GM18508 (cell line): ENCODE data around the gene TNFRSF4.

Experiments used
- ATAC-seq: cut with Tn5 transposase; IDR thresholded peaks from one replicate; pipeline ENCODE4 v1.9.1; 2021; ENCODE audit warnings: moderate number of reproducible peaks; ENCODE audit not compliant: insufficient read depth, unreplicated experiment

Gene TNFRSF4

DNA sequence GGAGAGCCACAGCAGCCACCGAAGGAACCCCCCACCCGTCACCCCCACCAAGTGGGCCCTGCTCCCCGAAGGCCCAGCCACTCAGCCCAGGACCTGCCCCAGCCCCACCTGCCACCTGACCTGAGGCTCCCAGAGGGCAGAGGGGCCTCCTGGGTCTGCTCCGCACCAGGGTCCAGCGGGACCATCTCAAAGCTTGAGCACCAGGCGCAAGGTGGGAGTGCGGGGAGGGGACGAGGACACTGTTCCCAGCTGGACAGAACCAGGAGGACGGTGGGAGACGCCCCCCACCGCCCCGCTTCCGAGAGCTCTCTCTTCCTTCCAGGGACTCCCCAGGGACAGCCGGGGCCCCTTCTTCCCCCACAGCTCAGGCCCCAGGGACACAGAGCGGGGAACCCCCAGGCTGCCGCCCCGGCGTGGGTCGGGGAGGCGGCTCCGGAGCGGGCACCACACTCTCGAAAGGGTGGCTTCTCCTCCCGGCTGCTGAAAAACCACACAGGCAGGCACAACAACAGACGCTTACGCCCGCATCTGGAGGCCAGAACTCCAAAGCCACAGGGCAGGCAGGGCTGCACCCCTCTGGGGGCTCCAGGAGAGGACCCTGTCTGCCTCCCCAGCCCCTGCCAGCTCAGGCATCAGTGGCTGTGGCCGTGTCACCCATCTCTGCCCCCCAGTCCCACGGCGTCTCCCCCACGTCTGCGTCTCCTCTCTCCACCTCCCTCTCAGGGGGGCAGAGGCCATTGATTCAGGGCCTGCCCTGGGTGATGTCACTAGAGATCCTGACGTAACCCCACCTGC, 42.2 kb downstream of the TNFRSF4 start:
- ATAC-seq: no peak

DNA sequence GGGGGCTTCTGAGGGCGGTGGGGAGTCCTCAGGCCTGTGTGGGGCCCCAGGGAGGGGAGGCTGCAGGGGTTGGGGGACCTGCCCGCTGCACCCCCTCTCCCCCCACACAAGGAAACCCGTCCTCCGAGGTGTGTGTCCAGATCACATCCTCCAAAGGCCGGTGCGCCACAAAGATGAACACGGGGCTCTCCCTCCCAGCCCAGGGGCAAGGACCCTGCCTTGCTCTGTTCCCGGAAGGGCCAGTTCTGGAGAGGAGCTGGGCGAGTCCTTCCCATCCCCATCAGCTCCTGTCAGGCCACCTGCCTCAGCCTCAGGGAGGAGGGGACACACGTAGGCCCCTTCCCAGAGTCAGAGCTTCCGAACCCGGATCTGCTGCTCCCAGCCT, 42.8 kb downstream of the TNFRSF4 start:
- no peak for ATAC-seq

DNA sequence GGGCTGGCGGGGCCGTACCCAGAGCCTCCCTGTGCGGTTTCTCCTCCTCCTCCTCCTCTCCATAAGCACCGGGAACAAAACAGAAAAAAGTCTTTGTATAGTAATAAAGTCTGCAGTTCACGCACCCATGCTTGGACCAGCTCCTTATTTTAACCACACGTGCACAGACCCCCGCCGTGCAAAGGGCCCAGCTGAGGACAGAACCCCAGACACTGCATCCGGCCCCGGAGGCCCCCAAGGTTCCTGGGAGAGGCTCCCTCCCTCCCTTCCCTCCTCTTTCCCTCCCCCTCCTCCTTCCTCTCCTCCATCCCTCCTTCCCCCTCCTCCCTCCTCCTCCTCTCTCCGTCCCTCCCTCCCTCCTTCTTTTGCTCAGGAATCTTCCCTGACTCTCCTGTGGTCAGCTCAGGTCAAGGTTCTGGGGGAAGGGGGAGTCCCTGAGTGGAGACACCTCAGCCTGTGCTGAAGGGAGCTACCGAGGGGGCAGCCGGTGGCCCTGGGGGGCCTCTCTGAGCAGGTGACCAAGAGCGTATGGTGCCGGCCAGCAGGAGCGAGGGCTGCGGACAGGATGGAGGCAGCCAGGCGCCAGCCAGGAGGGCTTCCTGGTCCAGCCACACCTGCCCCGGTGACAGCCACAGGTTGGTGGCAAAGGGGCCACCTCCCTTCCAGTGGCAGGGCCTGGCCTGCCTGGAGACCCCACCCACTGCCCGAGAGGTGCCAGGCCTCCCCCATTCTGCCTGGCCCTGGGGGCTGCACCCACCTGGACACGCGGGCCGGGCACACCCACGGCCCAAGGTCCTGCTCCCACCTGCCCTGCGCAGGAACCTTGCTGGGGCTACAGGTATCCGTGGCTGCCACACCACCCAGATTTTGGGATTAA, 43.5 kb downstream of the TNFRSF4 start:
- no peak for ATAC-seq

DNA sequence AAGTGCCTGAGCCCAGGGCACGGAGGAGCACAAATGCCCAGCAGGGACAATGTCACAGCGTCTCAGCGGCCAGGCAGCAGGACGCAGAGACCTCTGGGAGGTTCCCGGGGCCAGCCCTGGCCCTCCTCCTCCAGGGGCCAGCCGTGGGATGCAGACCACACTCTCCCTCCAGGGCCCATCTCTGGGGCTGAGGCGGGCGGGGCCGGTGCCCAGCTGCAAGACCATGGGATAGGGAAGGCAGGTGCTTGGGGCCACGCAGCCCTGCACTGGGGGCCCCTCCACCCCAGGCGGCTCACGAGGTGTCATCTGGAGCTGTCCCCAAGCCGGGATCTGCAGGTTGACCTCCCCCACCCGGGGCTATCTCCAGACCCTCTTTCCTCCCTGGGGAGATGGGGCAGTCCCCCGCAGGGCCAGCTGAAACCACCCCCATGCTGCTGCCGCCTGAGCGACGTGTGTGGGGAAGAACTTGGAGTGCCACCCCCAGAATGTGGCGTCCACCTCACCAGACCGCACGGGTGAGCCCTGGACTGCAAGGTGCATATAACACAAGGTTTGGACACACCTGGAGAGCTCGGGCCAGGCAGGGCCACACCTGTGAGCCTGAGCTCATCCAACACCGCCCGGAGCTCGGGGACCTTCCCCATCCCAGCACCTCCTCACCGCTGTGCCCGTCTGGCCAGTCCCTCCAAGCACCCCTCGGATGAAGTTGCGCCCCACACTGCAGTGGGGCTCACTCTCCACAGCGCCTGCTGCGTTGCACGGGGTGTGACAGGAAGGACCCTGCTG, 44.3 kb downstream of the TNFRSF4 start:
- no peak for ATAC-seq

DNA sequence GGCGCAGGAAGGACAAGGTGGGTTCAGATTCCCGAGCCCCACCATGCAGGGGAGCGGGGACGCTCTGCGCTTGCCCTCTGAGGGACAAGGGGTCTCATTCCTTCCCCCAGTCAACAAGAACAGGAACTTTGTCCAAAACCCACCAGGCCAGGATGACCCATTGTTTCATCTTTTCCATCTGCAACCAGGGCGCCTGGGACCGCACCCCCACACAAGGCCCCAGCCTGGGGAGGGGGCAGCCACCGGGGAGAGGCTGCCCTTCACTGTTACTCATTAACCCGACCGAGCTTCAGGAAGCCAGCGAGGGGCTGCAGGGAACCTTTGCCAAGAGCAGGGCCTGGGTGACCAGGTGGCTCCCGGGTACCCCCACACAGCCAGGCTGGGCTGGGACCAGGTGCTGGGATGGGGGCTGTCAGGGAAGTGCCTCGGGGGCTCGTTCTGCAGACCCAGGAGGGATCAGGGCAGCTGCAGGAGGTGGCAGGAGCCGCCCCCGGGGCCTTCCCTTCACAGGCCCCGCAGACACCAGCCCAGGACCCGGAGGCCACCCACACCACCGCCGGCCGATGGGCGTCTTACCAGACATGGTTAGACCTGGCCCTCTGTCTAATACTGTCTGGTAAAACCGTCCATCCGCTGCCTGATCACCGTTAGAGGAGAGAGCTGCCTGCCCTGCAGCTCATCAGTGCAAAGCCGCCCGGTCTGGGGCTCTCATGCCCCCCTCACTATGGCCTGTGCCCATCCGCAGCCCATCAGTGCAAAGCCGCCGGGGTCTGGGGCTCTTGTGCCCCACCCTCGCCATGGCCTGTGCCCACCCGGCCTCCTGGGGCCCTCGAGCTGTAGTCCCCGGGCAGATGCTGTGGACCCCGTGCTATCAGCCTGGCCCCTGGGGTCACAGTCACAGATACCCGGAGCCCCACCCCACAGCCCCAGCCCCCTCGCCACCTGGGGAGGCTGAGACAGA, 45.2 kb downstream of the TNFRSF4 start:
- ATAC-seq: no peak

DNA sequence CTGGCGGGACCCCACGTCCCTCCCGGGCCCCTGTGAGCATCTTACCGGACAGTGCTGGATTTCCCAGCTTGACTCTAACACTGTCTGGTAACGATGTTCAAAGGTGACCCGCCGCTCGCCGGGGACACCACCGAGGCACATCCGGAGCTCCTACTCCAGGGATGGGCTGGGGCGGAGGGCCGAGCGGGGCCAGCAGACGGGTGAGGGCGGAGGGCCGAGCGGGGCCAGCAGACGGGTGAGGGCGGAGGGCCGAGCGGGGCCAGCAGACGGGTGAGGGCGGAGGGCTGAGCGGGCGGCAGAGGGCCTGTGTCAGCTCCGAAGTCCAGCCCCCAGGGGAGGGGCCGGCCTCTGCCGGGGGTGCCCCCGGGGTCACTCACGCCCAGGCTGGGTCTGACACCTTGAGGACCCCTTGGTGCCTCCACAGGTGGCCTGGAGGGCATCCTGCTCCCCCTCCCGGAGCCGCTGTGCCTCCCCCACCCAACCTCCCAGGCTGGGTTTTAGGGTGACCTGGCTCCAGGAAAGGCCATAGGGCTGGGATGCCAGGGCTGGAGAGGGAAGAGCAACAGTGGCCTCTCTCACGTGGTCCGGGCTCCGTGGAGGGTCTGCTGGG, 46.0 kb downstream of the TNFRSF4 start:
- ATAC-seq: no peak

DNA sequence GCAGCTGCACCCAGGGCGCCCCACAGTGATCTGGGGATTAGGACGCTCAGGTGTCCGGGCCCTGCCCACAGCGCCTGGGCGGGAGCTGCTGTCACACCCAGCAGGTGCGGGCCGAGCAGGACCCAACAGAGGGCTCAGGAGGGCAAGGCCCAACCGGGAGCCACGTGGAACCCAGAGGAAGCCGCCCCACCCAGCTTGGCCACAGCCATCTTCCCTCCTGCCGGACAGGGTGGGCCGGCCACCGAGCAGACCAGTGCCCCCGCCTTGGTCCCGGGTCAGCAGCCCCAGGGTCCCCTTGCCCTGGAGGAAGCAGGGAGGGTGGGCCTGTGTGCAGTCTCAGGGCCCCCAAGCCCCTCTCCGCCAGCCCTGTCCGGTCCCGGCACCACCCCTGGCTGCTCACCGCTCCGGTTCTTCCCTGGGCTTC, 46.5 kb downstream of the TNFRSF4 start:
- no peak for ATAC-seq

DNA sequence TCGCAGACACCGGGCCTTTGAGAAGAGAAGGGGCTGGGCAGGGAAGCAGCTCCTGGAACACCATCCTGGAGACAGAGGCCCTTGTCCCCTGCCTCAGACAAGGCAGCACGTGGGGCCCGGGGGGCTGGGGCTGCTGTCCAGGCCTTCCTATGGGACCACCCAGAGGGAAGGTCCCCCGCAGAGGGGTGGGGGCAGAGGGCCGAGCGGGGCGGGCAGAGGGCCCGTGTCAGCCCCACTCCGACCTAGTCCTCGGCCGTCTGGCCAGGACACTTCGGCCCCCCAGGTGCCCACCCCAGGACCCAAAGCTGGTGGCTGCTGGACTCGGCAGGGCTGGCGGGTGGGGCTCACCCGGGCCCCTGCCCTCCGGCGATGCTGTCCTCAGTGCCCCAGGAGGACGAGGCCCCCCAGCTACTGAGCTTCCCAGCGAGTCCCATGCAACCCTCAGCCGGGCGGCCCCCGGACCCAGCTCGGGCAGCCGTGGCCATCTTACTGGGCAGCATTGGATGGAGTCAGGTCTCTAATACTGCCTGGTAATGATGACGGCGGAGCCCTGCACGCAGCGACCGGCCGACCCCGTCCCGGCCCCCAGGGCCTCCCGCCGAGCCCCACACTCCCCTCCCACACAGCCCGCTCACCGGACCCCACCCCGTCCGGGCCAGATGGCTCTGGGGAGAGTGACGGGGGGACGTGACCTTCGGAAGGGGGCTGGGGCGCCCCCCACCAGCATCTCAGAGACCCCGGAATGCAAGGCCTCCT, 47.1 kb downstream of the TNFRSF4 start:
- no peak for ATAC-seq

DNA sequence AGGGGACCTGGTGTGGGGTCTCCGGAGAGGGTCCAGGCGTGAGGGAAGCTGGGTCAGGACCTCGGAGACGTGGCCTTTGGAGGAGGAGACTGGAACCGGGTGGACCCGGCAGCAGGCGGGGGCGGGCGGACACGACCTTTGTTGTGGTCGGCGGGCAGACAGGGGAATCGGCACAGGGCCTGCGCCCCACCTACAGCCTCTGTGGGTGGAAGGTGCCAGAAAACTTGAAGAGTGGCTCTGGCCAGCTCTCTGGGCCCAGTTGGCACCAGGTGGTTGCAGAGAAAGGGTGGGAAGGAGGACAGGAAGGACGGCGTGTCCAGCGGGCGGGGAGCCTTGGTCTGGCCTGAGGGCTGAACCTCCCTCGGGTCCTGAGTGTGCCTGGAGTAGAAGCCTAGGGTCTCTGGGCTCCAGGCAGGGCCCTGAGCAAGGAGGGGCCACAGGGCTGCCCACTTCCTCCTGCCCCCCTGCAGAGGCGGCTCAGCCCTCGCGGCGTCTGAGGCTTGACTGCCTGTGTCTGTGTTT, 48.0 kb downstream of the TNFRSF4 start:
- no peak for ATAC-seq

DNA sequence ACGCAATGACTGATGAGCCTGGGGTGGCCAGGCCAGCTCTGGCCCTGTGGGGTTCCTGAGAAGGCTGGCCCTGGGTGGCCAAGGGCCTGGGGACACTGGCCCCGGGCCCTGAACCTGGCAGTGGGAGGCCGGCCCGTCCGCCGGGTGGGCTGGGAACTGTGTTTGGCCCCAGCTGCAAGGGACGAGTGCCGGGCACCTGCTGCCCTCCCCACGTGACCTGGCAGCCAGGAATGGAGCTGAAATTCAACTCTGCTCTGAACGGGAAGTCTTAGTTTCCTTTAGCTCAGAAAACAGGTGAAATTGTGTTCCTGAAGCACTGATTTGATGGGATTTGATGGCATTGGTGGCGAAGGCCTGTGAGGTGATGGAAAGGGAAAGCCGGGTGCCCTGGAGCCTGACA, 48.5 kb downstream of the TNFRSF4 start:
- ATAC-seq: no peak

DNA sequence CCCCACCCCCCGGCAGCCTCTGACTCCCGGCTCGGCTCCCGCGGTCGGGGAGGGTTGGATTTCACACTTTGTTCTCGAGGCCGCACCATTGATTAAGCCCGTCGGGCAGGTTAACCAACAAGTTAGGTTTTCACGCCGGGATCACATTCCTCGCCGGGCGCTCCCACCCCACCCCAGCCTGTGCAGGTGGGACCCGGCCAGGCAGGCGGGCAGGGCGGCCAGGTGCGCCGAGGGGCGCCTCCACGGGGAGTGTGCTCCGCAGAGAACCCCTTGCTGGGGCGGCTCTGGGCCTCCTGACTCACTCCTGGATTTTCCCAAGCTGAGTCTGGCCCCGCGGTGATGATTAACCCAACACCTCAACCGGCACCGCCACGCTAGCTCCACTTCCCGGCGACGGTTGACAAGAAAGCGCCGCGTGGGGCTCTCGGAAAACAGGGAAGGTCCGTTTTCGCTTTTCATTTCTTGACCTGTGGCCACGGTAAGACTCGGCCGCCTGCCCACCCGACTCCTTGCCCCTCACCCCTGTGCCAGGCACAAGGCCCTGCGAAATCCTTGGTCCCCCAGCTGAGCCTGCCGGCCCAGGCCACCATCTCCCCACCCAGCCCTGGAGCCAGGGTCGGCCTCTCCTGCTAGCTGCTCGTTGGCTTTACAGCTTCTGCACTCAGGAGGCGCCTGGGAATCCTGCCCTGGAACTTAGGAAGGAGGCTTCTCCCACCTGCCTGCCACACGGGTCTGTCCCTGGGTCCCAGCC, 49.1 kb downstream of the TNFRSF4 start:
- ATAC-seq: no peak

DNA sequence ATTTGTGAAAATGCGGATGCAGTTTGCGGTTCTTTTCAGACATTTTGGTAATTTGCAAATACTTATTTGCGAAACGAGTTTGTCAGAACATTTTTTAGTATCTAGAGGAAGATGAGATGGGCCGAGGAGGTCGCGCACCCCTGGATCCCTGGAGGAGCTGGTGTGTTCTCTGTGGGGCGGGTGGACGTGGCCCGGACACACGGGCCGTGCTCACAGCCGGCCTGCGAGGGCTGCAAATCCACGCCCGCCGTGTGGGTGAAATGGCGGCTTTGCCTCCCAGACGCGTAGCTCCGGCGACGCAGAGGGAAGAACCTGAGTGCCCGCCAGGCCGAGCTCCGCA, 49.6 kb downstream of the TNFRSF4 start:
- ATAC-seq: no peak

DNA sequence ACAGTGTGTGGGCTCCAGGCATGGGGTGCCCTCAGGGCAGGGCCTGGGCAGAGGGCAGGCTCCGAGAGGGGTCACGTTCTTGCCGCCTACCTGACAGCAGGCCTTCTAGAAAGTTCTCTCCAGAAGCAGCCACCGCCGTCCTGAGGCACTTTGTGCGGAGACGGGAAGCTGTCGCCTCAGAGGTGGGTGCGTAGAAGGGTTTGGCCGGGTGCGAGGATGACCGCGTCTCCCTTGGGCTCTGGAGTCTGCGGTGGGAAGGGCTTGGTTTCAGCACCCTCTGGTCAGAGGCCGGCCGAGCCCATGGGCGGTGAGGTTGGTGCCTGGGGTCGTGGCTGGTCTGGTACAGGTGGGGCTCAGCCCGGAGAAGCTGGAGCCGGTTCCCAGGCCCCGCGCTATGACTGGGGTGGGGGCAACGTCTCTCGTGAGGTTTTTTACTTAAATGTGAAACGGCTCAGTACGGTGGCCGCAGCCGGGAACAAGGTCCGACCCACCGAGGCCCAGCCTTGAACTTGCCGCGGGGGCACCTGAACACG, 50.3 kb downstream of the TNFRSF4 start:
- no peak for ATAC-seq

DNA sequence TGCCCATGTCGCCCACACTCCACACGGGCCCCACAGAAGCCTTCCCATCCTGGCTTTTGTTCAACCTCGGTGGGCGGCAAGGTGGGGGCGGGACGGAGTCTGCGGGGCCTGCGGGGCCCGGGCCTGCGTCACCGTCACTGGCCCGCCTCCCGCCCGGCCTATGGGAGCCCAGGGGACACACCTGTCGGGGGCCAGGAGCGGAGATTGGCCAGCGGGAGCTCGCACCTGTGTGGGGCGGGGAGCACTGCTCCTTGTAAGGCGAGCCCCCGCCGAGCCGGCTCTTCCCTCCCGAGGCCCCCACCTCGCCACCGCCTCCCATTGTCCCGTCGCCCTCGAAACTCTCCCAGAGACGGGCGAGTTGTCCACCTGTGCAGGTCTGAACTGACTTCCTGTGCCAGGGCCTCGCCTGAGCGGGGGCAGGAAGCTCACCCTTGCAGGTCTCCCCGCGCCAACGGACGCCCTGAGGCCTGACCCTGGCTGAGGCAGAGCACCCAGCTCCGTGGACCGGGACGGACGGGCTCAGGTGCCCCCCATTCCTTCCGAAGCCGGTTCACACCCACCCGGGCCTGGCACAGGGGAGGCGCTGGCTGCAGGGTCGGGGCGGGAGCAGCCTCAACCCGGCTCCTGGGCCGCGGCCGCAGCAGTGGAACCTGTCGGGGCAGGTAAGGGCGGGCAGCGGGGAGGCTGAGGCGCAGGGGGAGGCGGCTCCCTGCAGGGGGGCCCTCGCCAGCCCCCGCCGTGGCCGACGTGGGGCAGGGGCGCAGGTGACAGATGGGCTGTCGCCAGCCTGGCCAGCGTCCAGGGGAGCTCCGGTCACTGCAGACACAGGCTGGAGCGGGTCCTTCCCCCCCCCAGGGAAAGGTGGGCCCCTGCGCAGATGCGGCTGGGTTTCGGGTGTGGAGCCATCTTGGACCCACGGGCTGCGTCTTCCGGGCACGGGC, 51.1 kb downstream of the TNFRSF4 start:
- no peak for ATAC-seq

DNA sequence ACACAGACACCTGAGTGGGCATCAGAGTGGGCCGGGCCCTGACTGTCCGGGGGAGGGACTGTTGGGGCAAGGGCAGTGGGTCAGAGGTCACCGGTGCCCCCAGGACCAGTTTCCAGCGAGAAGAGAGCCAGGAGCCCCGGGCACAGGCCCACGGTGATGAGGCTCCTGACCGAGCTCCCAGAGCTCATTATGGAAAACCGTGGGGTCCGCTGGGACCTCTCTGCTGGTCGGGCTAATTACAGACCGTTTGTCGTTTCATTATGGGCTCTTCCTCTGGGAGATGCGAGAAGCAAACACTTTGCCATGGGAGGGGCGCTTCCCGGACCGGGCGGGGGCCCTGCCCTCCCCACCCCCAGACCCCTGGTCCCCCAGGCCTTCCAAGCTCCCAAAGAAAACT, 52.3 kb downstream of the TNFRSF4 start:
- ATAC-seq: no peak
